IMR-90 (cell line): ENCODE data around the gene LY6G5C. TPM values are rescaled to one million over a fixed set of nuclear protein-coding genes. Genes with fewer than 3 reads are reported as not detected.

Experiments used
- ATAC-seq: fragments of 200-7000 bp; cut with Tn5 transposase; 2 replicates; pipeline ENCODE4 v1.9.1; 2020; ENCODE audit warnings: low read depth, mild to moderate bottlenecking, moderate library complexity
- BruUV-seq: library from RNA; stranded (reverse); fragments of 400-500 nt; replicated peaks from 2 replicates; lab custom pipeline; 2021; lab: Mats Ljungman, UMichigan
- CTCF ChIA-PET: fragments of 300-600 bp; formaldehyde crosslinking; extraction: SDS; loops from one replicate; lab custom pipeline; 2021; ENCODE audit warnings: antibody characterized with exemption; lab: Yijun Ruan, JAX
- POLR2A ChIA-PET: fragments of 300-600 bp; sonication (Branson Sonifier 250); formaldehyde crosslinking; loops from one replicate; lab custom pipeline; 2022; ENCODE audit warnings: antibody characterized with exemption; ENCODE audit not compliant: unreplicated experiment; lab: Charles Lee
- DNase-seq: peaks from one replicate; pipeline ENCODE4 v3.0.0; 2013
- H2AFZ ChIP-seq: replicated peaks from 2 replicates; pipeline ENCODE3; 2013; ENCODE audit warnings: low read length, mild to moderate bottlenecking; ENCODE audit not compliant: poor library complexity
- H2AK5ac ChIP-seq: 2 replicates; pipeline ENCODE4 v1.6.1; 2013; ENCODE audit warnings: low read depth, low read length, inconsistent platforms
- H2AK9ac ChIP-seq: replicated peaks from 2 replicates; pipeline ENCODE3; 2013; ENCODE audit warnings: mild to moderate bottlenecking, low read depth, low read length, moderate library complexity; ENCODE audit not compliant: poor library complexity
- H2BK120ac ChIP-seq: 2 replicates; pipeline ENCODE4 v1.6.1; 2013; ENCODE audit warnings: low read depth, low read length, inconsistent platforms
- H2BK15ac ChIP-seq: 3 replicates; pipeline ENCODE4 v1.6.1; 2013; ENCODE audit warnings: low read depth, low read length, inconsistent platforms
- H2BK20ac ChIP-seq: 2 replicates; pipeline ENCODE4 v1.6.1; 2013; ENCODE audit warnings: low read depth, mild to moderate bottlenecking, inconsistent platforms, low read length, moderate library complexity
- H2BK5ac ChIP-seq: 2 replicates; pipeline ENCODE4 v1.6.1; 2013; ENCODE audit warnings: mild to moderate bottlenecking, low read depth, low read length, inconsistent platforms; ENCODE audit not compliant: poor library complexity, severe bottlenecking
- H3K14ac ChIP-seq: replicated peaks from 2 replicates; pipeline ENCODE4 v1.6.1; 2013; ENCODE audit warnings: low read depth, low read length, inconsistent platforms
- H3K18ac ChIP-seq: 2 replicates; pipeline ENCODE4 v1.6.1; 2013; ENCODE audit warnings: low read depth, low read length, control low read depth
- H3K23ac ChIP-seq: 2 replicates; pipeline ENCODE4 v1.6.1; 2013; ENCODE audit warnings: low read depth, low read length, inconsistent platforms
- H3K27ac ChIP-seq: 2 replicates; pipeline ENCODE4 v1.5.1; 2013; ENCODE audit warnings: mild to moderate bottlenecking, control low read depth, low read length; ENCODE audit not compliant: insufficient read depth
- H3K27me3 ChIP-seq: 2 replicates; pipeline ENCODE4 v1.6.1; 2013; ENCODE audit warnings: low read length; ENCODE audit not compliant: control insufficient read depth, insufficient read depth
- H3K36me3 ChIP-seq: 2 replicates; pipeline ENCODE4 v1.6.1; 2013; ENCODE audit warnings: low read length, mixed read lengths; ENCODE audit not compliant: control insufficient read depth, insufficient read depth
- H3K4ac ChIP-seq: 2 replicates; pipeline ENCODE4 v1.6.1; 2013; ENCODE audit warnings: low read depth, low read length, inconsistent platforms
- H3K4me1 ChIP-seq: 2 replicates; pipeline ENCODE4 v1.6.1; 2013; ENCODE audit warnings: low read length, mixed read lengths; ENCODE audit not compliant: control insufficient read depth, insufficient read depth
- H3K4me2 ChIP-seq: 2 replicates; pipeline ENCODE4 v1.6.1; 2013; ENCODE audit warnings: low read depth, mild to moderate bottlenecking, control low read depth, low read length, moderate library complexity
- H3K4me3 ChIP-seq: 2 replicates; pipeline ENCODE4 v1.5.1; 2013; ENCODE audit warnings: low read depth, mild to moderate bottlenecking, control low read depth, low read length, moderate library complexity; ENCODE audit not compliant: insufficient read depth
- H3K56ac ChIP-seq: 2 replicates; pipeline ENCODE4 v1.6.1; 2013; ENCODE audit warnings: low read length, inconsistent platforms; ENCODE audit not compliant: insufficient read depth; ENCODE audit errors: extremely low read depth
- H3K79me1 ChIP-seq, 2 experiments: 2 replicates each; pipeline ENCODE4 v1.6.1; 2013; ENCODE audit warnings: low read length in 2 of 2, inconsistent platforms in 1 of 2, low read depth in 1 of 2
- H3K9ac ChIP-seq: 2 replicates; pipeline ENCODE4 v1.6.1; 2013; ENCODE audit warnings: low read depth, low read length, control low read depth
- H3K9me1 ChIP-seq: 2 replicates; pipeline ENCODE4 v1.6.1; 2013; ENCODE audit warnings: low read length, inconsistent platforms; ENCODE audit not compliant: insufficient read depth
- H3K9me3 ChIP-seq: 2 replicates; pipeline ENCODE4 v1.6.1; 2013; ENCODE audit warnings: low read length; ENCODE audit not compliant: control insufficient read depth, insufficient read depth
- H4K20me1 ChIP-seq: 2 replicates; pipeline ENCODE4 v1.6.1; 2013; ENCODE audit warnings: low read length, inconsistent platforms; ENCODE audit not compliant: insufficient read depth
- H4K5ac ChIP-seq: 2 replicates; pipeline ENCODE4 v1.6.1; 2013; ENCODE audit warnings: mild to moderate bottlenecking, low read depth, low read length, control low read depth
- H4K8ac ChIP-seq, 2 experiments: 2 replicates each; pipeline ENCODE4 v1.6.1; 2013; ENCODE audit warnings: low read depth in 2 of 2, low read length in 2 of 2, control low read depth in 1 of 2, inconsistent platforms in 1 of 2
- H4K91ac ChIP-seq: 2 replicates; pipeline ENCODE4 v1.6.1; 2013; ENCODE audit warnings: low read depth, low read length, inconsistent platforms; ENCODE audit not compliant: insufficient read depth
- BHLHE40 ChIP-seq: fragments of 150-350 bp; IDR thresholded peaks from 2 replicates; pipeline ENCODE4 v1.6.1; 2016; ENCODE audit warnings: mild to moderate bottlenecking, low read depth, low read length
- CEBPB ChIP-seq: IDR thresholded peaks from 2 replicates; pipeline ENCODE4 v1.6.1; 2012; ENCODE audit warnings: low read depth, low read length, improper control_type of control experiment
- FOS ChIP-seq: fragments of 150-350 bp; IDR thresholded peaks from 2 replicates; pipeline ENCODE4 v1.6.1; 2016; ENCODE audit warnings: low read depth, low read length
- MAFK ChIP-seq: IDR thresholded peaks from 2 replicates; pipeline ENCODE4 v1.6.1; 2012; ENCODE audit warnings: low read depth, low read length, improper control_type of control experiment
- MAZ ChIP-seq: IDR thresholded peaks from 2 replicates; pipeline ENCODE4 v1.6.1; 2012; ENCODE audit warnings: low read depth, mild to moderate bottlenecking, low read length, improper control_type of control experiment, moderate library complexity, borderline replicate concordance
- MXI1 ChIP-seq: IDR thresholded peaks from 2 replicates; pipeline ENCODE4 v1.6.1; 2012; ENCODE audit warnings: low read depth, mild to moderate bottlenecking, low read length, moderate library complexity, borderline replicate concordance
- NFE2L2 ChIP-seq: fragments of 150-350 bp; IDR thresholded peaks from 2 replicates; pipeline ENCODE4 v1.6.1; 2016; ENCODE audit warnings: low read depth, mild to moderate bottlenecking, low read length
- POLR2A ChIP-seq: IDR thresholded peaks from 2 replicates; pipeline ENCODE4 v1.6.1; 2012; ENCODE audit warnings: mild to moderate bottlenecking, low read depth, low read length
- RCOR1 ChIP-seq: IDR thresholded peaks from 2 replicates; pipeline ENCODE4 v1.6.1; 2012; ENCODE audit warnings: mild to moderate bottlenecking, low read length, improper control_type of control experiment; ENCODE audit not compliant: insufficient replicate concordance
- RFX5 ChIP-seq: IDR thresholded peaks from 2 replicates; pipeline ENCODE4 v1.8.0; 2012; ENCODE audit warnings: low read depth, mild to moderate bottlenecking, low read length, moderate library complexity
- USF2 ChIP-seq: fragments of 150-350 bp; IDR thresholded peaks from 2 replicates; pipeline ENCODE4 v1.6.1; 2017; ENCODE audit warnings: mild to moderate bottlenecking, antibody characterized with exemption, low read length, low read depth
- WGBS, 2 experiments: methylation state at CpG; one replicate each; pipeline versions ENCODE4 v1.1.5 to v1.1.7; 2013; ENCODE audit warnings: missing lambda C conversion rate in 2 of 2; ENCODE audit not compliant: insufficient read length in 1 of 2; ENCODE audit errors: extremely low coverage in 2 of 2; 5-methylcytosine and 5-hydroxymethylcytosine counted together
- dilution Hi-C: fragments of 300-500 bp; cut with HindIII; formaldehyde crosslinking; loops from one replicate; pipeline ENCODE4 v1.14.3; 2018; ENCODE audit warnings: low sequenced_read_pairs; ENCODE audit not compliant: unreplicated experiment
- in situ Hi-C: fragments of 300-500 bp; cut with MboI; formaldehyde crosslinking; loops from 3 replicates; pipeline ENCODE4 v1.14.3; 2019; ENCODE audit warnings: low sequenced_read_pairs, inconsistent platforms, mixed read lengths
- intact Hi-C: fragments of 100-400 bp; cut with micrococcal nuclease; formaldehyde crosslinking; loops from 2 replicates; pipeline ENCODE4 v1.10.0; 2022
- polyA plus RNA-seq, 3 experiments: library from polyadenylated mRNA; depleted of rRNA; stranded (reverse); fragments of >200 nt; gene quantifications; 2 replicates each; pipeline ENCODE4 v1.2.3, GENCODE V29; 2012; ENCODE audit warnings: low replicate concordance in 1 of 3
- total RNA-seq: library from RNA; depleted of rRNA; stranded (reverse); fragments of >200 nt; gene quantifications from 2 replicates; pipeline ENCODE4 v1.2.3, GENCODE V29; 2012
- TF ChIP-seq, protein P1 (sequence below): fragments of 150-350 bp; IDR thresholded peaks from 2 replicates; pipeline ENCODE4 v1.6.1; 2016; ENCODE audit warnings: low read depth, mild to moderate bottlenecking, low read length, moderate library complexity, borderline replicate concordance

The LY6G5C gene
- total and polyA plus RNA-seq, 2 of the 4 experiments (the other 2 are of a cell fraction): 0.18 to 2.0 TPM

- no TSS peak for BruUV-seq
- dilution Hi-C loops (no loop called here), in situ Hi-C loops (no loop called here), intact Hi-C loops (no loop called here)
- Histone ChIP-seq H3K14ac (no peak overlapping the region), H2AFZ (no peak overlapping the region), H3K4me3 (no peak overlapping the region), H4K91ac (no peak overlapping the region), H2BK15ac (no peak overlapping the region), H2BK20ac (no peak overlapping the region), H3K27ac (no peak overlapping the region), H3K36me3 (peaks cover 85% of the 10 kb centered on the region), H3K9me3 (no peaks in the 10 kb centered on the region), H3K79me1 (peaks cover 29 to 39% of the 10 kb centered on the region in 2 experiments), H2BK5ac (no peak overlapping the region), H3K9me1 (no peaks in the 10 kb centered on the region), H2AK5ac (no peak overlapping the region), H3K18ac (no peak overlapping the region), H3K56ac (no peak overlapping the region), H3K4me2 (no peak overlapping the region), H4K20me1 (peaks cover 28% of the 10 kb centered on the region), H4K5ac (no peak overlapping the region), H3K27me3 (no peaks in the 10 kb centered on the region), H3K9ac (no peak overlapping the region), H3K23ac (no peak overlapping the region), H4K8ac (no peak overlapping the region), H3K4me1 (no peaks in the 10 kb centered on the region; the same call in 1 of the 2 replicates), H3K4ac (no peak overlapping the region), H2AK9ac (peak overlapping the region; percentile 3), H2BK120ac (no peak overlapping the region)
- TF ChIP-seq MXI1 (no peak), CEBPB (no peak), NFE2L2 (no peak), RFX5 (no peak), RCOR1 (no peak), USF2 (no peak), BHLHE40 (no peak), POLR2A (no peak), FOS (no peak), MAFK (no peak), MAZ (no peak)
- TF ChIP-seq, protein P1, sequence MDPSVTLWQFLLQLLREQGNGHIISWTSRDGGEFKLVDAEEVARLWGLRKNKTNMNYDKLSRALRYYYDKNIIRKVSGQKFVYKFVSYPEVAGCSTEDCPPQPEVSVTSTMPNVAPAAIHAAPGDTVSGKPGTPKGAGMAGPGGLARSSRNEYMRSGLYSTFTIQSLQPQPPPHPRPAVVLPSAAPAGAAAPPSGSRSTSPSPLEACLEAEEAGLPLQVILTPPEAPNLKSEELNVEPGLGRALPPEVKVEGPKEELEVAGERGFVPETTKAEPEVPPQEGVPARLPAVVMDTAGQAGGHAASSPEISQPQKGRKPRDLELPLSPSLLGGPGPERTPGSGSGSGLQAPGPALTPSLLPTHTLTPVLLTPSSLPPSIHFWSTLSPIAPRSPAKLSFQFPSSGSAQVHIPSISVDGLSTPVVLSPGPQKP: no peak
- DNase-seq (no peak), ATAC-seq (no peak)
- WGBS, 2 experiments: 83% methylated on average over 7 of the region's 11 CpGs; no CpG with 5 or more reads in 1 of the 2 experiments
- ChIA-PET POLR2A (no interaction called here), CTCF (no interaction called here)
These were observed 45.8 kb downstream of the LY6G5C start for GRCh38 chr6:31634969-31635575.
